Measurements from ENCODE around the gene HAUS6.
"Not testable (repeated sequence)": the region's sequence is repeated elsewhere in the genome, so short reads cannot be mapped to it uniquely, and the experiment has no call there.

The HAUS6 gene

GRCh38 chr9:19036611-19037010, 66.1 kb downstream of the HAUS6 start:
- no peak for DNase-seq

- no peak for DNase-seq
Measured at GRCh38 chr9:19033015-19033414, 69.7 kb downstream of the HAUS6 start, which contains the start of gene SAXO1. Gene SAXO1, minus strand, starts transcription at chr9:19033209. Its CDS starts 301 bp downstream, at chr9:19032908.

GRCh38 chr9:19032406-19032805, 70.3 kb downstream of the HAUS6 start:
- no peak for DNase-seq

- peak in 1 of 3 donors; percentile 21 for DNase-seq
Measured at GRCh38 chr9:19030899-19031298, 71.8 kb downstream of the HAUS6 start.

- peak; percentile 68 to 76 (median 69) for DNase-seq
Measured at GRCh38 chr9:19028835-19029451, 73.8 kb downstream of the HAUS6 start.

- DNase-seq: no peak
Measured at GRCh38 chr9:19027825-19028224, 74.9 kb downstream of the HAUS6 start.

- no peak for DNase-seq
Measured at GRCh38 chr9:19026375-19026774, 76.3 kb downstream of the HAUS6 start.

- no peak for DNase-seq
Measured at GRCh38 chr9:19023078-19023477, 79.6 kb downstream of the HAUS6 start.

- no peak for DNase-seq
Measured at GRCh38 chr9:19022206-19022605, 80.5 kb downstream of the HAUS6 start.

GRCh38 chr9:19021649-19022048, 81.1 kb downstream of the HAUS6 start:
- not testable (repeated sequence) for DNase-seq

GRCh38 chr9:19020886-19021455, 81.7 kb downstream of the HAUS6 start:
- no peak for DNase-seq

GRCh38 chr9:19018201-19018600, 84.5 kb downstream of the HAUS6 start:
- DNase-seq: peak in 1 of 3 donors; percentile 7

GRCh38 chr9:19009391-19009965, 93.2 kb downstream of the HAUS6 start:
- no peak for DNase-seq
